ENCODE results near the gene NR1I2.

DNA sequence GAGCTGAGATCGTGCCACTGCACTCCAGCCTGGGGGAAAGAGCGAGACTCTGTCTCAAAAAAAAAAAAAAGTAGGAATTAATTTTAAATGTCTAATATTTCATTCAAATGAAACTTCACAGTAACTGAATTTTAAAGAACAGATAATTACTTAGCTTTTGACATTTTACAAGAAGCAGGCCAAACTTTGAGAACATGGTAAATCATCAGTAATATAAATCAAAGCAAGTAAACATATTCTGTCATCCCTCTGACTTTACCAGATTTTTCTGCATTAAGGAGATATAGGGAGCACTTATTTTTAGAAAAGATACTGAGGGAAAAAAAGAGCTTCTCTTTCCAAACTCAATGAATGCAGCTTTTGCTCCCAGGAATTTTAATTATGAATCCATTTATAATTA lies 37.0 kb downstream of the NR1I2 start:
- TF ChIP-seq POLR2A (IDR thresholded peaks at IDR 0.05) (no peak), CTCF (IDR thresholded peaks at IDR 0.05) (no peak)
